22Rv1 (cell line): ENCODE results near the gene RGP1.
A peak's percentile ranks its signal among the peaks of the same experiment; 100 is the strongest.

Experiments
- H3K27ac ChIP-seq: fragments of 450-650 bp; 2 replicates; pipeline ENCODE4 v1.5.1; 2017
- ZFX ChIP-seq: fragments of 450-650 bp; IDR thresholded peaks from 2 replicates; pipeline ENCODE4 v1.6.1; 2017; ENCODE audit warnings: antibody characterized with exemption, borderline replicate concordance
- TF ChIP-seq, protein P1 (sequence below): fragments of 450-650 bp; IDR thresholded peaks from 2 replicates; pipeline ENCODE4 v1.5.1; 2017; ENCODE audit warnings: mild to moderate bottlenecking

The RGP1 gene

DNA sequence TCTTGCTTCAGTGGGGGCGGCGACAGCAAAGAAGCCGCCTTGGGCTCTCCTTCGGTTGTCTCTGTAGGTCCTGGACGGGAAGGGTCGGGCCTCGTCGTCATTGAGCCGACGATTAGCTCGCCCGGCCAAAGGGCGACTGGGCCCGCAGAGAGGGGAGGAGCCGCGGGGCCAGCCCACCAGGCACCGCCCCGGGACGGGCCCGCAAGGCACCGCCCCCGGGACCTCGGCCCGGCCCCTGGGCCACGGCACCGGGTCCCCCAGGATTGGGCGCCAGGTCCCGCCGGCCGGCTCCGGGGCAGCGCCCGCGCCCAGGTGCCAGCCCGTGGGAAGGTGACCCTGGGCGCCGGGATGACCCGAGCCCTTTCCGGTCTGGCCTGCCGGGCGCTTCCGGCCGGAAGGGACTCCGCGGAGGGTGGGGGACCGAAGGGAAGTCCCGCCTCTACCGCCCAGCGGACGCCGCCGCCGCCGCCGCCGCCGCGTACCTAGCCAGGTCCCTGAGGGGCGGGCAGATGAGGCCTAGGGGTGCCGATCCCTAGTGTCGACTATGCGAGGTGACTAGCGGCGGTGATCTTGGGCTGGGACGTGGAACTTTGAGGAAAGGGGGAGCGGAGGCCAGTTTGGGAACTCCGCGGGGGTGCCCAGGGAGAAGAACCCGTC lies at the start of gene RGP1, which contains the start of gene GBA2:
RGP1 (plus strand) TSS at position 430 of the 657 bp plus-strand sequence. CDS start 469 bp downstream, outside the sequence.
GBA2 (minus strand) TSS at position 371 of the 657 bp plus-strand sequence. CDS start 524 bp downstream, outside the sequence.
- TF ChIP-seq, protein P1, sequence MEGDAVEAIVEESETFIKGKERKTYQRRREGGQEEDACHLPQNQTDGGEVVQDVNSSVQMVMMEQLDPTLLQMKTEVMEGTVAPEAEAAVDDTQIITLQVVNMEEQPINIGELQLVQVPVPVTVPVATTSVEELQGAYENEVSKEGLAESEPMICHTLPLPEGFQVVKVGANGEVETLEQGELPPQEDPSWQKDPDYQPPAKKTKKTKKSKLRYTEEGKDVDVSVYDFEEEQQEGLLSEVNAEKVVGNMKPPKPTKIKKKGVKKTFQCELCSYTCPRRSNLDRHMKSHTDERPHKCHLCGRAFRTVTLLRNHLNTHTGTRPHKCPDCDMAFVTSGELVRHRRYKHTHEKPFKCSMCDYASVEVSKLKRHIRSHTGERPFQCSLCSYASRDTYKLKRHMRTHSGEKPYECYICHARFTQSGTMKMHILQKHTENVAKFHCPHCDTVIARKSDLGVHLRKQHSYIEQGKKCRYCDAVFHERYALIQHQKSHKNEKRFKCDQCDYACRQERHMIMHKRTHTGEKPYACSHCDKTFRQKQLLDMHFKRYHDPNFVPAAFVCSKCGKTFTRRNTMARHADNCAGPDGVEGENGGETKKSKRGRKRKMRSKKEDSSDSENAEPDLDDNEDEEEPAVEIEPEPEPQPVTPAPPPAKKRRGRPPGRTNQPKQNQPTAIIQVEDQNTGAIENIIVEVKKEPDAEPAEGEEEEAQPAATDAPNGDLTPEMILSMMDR = no peak
- H3K27ac ChIP-seq = peak within 1 kb of the TSS; percentile 92

DNA sequence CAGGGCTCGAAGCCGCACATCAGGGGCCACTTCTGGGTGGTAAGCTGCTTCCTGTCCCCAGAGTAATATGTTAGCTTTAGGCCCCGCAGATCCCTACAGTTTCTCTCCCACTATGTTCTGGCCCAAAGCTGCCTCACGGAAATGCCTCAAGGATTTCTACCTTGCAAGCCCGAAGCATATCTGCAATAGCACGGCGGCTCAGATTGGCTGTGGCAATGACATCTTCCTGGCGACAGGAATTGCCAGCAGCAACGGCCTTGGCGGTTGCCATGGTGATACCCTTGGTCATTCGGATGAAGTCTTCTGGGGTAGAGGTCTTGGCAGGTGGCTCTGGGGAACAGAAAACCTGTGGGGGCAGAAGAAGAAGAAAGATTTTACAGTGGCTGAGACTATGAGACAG lies 49.1 kb upstream of the RGP1 start:
- H3K27ac ChIP-seq = no peak overlapping the region
- no peak for TF ChIP-seq ZFX
- TF ChIP-seq, protein P1 = no peak

DNA sequence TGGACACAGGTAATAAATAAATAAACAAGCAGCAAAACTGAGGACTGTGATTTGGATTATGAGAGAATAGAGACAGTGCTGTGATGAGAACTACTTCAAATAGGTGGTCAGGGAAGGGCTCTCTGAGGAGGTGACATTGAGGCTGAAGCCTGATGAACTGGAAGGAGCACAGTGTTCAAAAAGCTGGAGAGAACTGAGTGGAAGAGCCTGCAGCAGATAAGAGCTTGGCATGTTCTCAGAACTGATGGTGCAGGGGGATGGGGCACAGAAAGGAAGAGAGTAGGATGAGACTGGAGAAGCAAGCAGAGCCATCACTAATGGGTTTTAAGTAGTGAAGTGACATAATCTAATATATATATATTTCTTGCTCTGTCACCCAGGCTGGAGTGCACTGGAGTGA lies 48.1 kb upstream of the RGP1 start:
- TF ChIP-seq, protein P1 = no peak
- no peak overlapping the region for H3K27ac ChIP-seq

- no peak overlapping the region for H3K27ac ChIP-seq
- no peak for TF ChIP-seq ZFX
- TF ChIP-seq, protein P1 = no peak
These were observed 46.4 kb upstream of the RGP1 start for GRCh38 chr9:35702696-35703095.

- TF ChIP-seq, protein P1 = no peak
- no peak for TF ChIP-seq ZFX
- H3K27ac ChIP-seq = no peak overlapping the region
These were observed 45.0 kb upstream of the RGP1 start for GRCh38 chr9:35703906-35704672.

DNA sequence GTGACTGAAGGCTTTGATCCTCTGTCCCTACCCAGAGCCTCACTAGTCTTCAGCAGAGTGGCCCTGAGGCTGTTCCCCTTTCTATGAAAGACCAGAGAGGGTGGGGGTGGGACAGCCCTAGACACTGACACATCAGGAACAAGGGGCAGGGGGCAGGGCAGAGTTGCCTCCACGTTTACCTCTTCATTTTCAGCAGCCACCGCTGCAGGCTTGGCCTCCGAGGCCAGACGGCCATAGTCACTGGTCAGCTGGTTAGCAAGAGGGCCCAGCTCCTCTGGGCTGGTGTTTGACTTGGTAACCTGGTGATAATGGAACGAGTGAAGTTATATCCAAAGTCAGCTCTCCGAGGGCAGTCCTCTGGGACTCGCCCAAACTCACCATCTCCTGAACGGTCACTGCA lies 43.7 kb upstream of the RGP1 start:
- no peak for TF ChIP-seq ZFX
- TF ChIP-seq, protein P1 = no peak

GRCh38 chr9:35705836-35706430 lies 43.2 kb upstream of the RGP1 start:
- no peak overlapping the region for H3K27ac ChIP-seq
- TF ChIP-seq, protein P1 = no peak
- TF ChIP-seq ZFX = no peak

More for the DNA sequence above, 43.7 kb upstream of the RGP1 start:
- no peak overlapping the region for H3K27ac ChIP-seq
